SKM-1 (cell line): Measurements from ENCODE around the gene TJP3.

Experiments
- DNase-seq: peaks from one replicate; lab custom pipeline; 2025; ENCODE audit not compliant: unreplicated experiment; lab: John Stamatoyannopoulos, UW

The TJP3 gene

DNA sequence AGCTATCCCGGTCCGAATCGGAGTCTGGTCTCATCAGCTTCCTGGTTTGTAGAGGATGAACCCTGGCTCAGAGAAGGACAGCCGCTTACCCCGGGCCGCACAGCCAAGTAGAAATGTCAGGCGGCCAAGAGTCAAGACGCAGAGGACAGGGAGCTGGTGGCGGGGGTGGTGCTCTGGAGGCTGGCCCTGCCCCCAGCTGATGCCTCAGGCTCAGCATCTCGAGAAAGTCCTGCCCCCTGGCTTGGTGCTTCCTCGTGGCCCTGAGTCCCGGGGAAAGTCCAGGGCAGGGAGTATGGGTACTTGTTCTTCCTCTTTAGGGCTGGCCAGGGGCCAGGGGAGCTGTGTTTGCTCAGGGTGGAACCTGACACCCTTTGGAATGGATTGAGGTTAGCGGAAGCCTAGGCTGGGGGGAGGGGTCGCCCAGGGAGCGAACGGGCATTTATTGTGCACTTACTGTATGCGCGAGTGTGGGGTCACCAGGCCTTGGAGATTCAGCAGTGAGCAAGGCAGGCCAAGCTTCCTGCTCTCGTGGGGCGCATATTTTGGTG is 2.2 kb downstream of the TJP3 start:
- peak; percentile 71 for DNase-seq

- DNase-seq = no peak
These were observed 4.8 kb downstream of the TJP3 start for GRCh38 chr19:3712663-3713611.

- no peak for DNase-seq
These were observed 8.0 kb downstream of the TJP3 start for GRCh38 chr19:3716147-3716668.

GRCh38 chr19:3719868-3720267 is 11.7 kb downstream of the TJP3 start:
- no peak for DNase-seq

DNA sequence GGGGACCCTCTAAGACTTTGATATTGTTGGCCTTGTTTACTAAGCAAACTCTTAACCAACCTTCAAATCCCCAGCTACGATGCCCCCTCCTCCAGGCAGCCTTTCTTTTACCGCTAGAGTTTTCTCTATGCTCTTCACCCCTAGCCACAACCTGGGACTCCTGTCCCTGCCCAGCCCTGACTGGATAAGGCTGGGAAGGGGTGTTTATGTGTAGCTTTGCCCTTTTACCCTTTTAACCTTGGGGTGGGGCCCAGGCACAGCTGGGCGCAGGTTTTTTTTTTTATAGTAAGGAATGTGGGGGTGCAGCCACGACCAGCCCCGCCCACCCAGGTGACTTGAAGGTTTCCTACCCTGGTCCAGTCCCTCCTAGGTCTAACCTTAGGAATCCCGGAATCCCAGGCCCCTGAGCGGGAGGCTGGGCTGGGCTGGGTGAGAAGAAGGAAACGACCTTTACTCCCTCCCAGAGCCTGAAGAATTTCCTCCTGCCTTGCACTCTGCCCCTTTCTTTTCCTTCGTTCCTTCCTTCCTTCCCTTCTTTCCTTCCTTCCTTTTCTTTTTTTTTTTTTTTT is 12.2 kb downstream of the TJP3 start:
- DNase-seq = no peak

DNA sequence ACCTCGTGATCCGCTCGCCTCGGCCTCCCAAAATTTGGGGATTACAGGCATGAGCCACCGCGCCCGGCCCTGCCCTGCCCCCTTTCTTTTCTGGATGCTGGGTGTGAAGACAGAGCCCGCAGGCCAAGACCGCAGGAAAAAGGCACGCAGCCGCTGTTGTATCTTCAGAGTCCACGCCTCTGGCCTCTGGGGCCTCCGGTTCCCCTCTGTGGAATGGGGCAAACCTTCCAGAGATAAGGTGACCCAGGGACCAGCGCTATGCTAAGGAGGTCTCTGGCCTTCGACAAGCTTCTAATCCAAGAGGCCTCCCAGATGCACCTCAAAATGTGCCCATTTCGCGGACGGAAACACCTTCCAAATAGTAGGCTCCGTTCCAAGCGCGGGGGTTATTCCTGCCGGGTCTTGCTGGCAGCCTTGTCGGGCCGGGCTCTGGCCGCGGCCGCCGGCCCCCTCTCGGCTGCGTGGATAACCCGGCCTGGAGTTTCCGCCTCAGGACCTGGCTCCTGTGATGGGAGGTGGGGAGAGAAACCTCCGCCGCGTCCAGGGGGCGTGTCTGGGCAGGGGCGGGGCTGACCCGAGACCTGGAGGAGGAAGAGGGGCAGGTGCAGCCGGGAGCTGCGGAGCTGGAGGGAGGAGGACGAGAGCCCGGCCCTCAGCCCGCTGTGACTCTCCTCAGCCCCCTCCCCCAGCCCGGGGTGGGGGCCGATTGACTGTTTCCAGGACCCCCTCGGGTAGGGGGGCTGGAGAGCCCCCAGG is 13.1 kb downstream of the TJP3 start:
- peak; percentile 63 for DNase-seq

GRCh38 chr19:3721887-3722442 is 13.8 kb downstream of the TJP3 start:
- no peak for DNase-seq

DNA sequence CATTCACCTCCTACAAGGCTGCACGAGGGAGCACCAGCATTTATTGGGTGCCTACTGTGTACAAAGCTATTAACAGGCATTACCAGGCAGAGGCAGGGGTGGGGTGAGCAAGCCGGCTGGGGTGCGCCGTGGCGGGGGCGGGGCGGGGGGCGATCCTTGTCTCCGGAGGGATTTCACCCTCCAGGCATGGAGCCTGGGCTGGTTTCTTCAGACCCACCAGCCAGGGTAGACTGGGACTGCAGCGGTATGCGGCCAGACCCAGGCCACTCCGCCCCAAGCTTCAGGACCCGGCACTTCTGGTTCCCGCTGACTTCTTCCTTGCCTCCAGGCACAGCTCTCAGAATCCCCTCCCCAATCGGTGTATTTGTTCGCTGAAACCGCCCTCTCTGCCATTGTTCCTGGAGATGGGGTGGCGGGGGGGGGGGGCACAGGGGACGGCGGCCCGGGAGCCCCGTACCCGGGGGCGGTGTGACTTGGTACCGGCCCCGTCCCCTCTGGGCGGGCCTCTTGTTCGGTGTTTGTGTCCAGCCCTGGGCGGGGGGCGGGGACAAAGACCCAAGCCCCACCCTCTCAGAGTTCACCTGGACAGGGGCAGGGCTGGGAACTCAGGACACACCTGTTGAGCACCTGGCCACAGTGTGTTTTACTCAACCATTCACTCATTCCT is 14.4 kb downstream of the TJP3 start:
- DNase-seq = no peak

DNA sequence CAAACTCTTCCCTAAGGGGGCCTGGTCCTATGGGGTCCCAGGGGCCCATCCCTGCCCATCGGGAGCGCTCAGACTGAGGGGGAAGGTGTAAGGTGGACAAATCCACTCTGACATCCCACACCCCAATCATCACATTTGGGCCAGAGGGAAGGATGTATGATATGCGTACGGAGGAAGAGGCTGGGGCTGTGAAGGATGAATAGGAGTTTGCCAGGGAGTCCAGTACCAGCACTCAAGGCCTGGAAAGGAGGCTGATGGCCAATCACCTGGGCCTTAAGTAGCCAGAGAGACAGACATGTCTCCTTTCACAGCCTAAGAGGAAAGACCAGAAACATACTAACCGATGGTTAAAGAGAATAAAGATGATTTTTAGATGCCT is 14.9 kb downstream of the TJP3 start:
- no peak for DNase-seq

GRCh38 chr19:3723883-3724282 is 15.7 kb downstream of the TJP3 start:
- DNase-seq = no peak

DNA sequence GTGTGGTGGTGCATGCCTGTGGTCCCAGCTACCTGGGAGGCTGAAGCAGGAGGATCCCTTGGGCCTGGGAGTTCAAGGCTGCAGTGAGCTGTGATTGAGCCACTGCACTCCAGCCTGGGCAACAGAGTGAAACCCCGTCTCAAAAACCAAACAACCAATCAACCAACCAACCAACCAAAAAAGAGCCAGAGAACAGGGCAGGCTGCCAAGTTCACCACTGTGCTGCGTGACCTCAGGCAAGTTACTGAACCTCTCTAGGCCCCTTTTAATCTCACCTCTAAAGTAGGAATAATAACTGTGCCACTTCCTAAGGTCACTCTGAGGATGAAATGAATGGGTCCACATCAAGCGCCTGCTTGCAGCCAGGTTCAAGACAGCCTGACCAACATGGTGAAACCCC is 16.9 kb downstream of the TJP3 start:
- DNase-seq = no peak

- DNase-seq = no peak
These were observed 17.6 kb downstream of the TJP3 start for GRCh38 chr19:3725640-3726310.

- DNase-seq = no peak
These were observed 22.3 kb downstream of the TJP3 start for GRCh38 chr19:3730457-3730958.

DNA sequence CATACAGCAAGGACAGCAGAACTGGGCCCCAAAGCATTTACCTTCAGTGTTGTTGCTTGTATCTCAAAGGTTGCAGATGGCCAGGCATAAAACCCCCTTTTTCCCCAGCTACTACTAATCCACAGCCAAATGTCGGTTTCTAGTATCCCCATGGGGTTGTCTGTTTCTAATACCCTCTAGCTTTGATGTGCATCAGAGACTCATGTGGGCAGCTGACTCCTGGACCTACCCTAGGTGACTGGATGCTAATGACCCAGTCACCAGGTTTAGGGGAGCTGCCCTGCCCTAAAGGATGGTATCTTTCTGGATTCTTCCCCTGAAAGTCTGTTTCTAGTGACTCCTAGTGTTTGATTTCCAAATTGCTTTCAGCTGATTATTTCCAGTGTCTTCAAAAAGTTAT is 23.9 kb downstream of the TJP3 start:
- DNase-seq = no peak

- no peak for DNase-seq
These were observed 25.5 kb downstream of the TJP3 start for GRCh38 chr19:3733549-3734309.

GRCh38 chr19:3734310-3734600 is 26.1 kb downstream of the TJP3 start:
- DNase-seq = no peak

- DNase-seq = no peak
These were observed 28.0 kb downstream of the TJP3 start for GRCh38 chr19:3736106-3736724.

DNA sequence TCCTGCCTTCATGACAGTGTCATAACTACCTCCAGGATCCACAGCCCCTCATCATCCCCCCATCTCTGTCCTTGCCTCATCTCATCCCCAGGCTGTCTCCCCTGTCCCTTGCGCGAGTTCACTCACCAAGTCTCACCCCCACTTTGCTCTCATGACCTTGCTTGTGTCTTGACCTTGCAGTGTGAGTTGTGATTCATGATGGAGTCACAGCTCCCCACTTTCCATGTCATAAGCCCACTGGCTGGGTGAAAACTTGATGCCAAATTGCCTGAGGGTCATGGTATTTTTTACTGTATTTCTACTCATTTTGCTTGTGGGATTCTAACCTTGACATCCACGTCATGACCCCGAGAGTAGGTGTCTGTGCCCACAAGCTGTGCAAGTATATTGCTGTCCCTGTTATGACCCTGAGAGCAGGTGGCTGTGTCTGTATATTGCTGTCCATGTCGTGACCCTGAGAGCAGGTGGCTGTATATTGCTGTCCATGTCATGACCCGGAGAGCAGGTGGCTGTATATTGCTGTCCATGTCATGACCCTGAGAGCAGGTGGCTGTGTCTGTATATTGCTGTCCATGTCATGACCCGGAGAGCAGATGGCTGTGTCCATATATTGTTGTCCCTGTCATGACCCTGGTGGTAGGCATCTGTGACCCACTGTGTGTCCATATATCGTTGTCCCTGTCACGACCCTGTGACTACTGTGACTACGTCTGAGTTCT is 29.5 kb downstream of the TJP3 start:
- DNase-seq = no peak
